GM06990 (cell line): ENCODE results near the gene SPRR2D.

Experiments used
- DNase-seq: peaks from one replicate; pipeline ENCODE4 v3.0.0-alpha.2; 2011; ENCODE audit not compliant: insufficient read length; ENCODE audit errors: extremely low read depth
- H3K27me3 ChIP-seq: replicated peaks from 2 replicates; pipeline ENCODE4 v1.6.0; 2011; ENCODE audit warnings: low read length; ENCODE audit not compliant: control insufficient read depth, insufficient read depth
- H3K36me3 ChIP-seq: 2 replicates; pipeline ENCODE4 v1.5.1; 2011; ENCODE audit warnings: low read length; ENCODE audit not compliant: control insufficient read depth, insufficient read depth
- H3K4me3 ChIP-seq: replicated peaks from 2 replicates; pipeline ENCODE4 v1.5.1; 2011; ENCODE audit warnings: low read depth, mild to moderate bottlenecking, control low read depth, low read length
- TF ChIP-seq, protein P1 (sequence below): IDR thresholded peaks from 2 replicates; pipeline ENCODE4 v1.5.1; 2011; ENCODE audit warnings: low read length, control low read depth, mild to moderate bottlenecking, inconsistent platforms; ENCODE audit not compliant: insufficient read depth, poor library complexity, severe bottlenecking

SPRR2D gene

DNA sequence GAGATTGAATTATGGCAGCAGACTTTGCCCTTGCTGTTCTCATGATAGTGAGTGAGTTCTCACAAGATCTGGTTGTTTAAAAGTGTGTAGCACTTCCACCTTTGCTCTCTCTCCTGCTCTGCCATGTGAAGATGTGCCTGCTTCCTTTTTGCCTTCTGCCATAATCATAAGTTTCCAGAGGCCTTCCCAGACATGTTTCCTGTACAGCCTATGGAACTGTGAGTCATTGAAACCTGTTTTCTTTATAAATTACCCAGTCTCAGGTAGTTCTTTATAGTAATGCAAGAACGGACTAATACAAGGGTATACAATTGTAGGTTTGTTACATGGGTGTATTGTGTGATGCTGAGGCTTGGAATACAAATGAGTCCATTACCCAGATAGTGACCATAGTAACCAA, 5.7 kb downstream of the SPRR2D start:
- Histone ChIP-seq H3K36me3 (no peaks in the 10 kb centered on the region), H3K4me3 (no peak overlapping the region), H3K27me3 (0 out of 2 replicates have a peak, but pooled peaks cover 1% of the 10 kb centered on the region)
- DNase-seq, result no peak
- TF ChIP-seq, protein P1, sequence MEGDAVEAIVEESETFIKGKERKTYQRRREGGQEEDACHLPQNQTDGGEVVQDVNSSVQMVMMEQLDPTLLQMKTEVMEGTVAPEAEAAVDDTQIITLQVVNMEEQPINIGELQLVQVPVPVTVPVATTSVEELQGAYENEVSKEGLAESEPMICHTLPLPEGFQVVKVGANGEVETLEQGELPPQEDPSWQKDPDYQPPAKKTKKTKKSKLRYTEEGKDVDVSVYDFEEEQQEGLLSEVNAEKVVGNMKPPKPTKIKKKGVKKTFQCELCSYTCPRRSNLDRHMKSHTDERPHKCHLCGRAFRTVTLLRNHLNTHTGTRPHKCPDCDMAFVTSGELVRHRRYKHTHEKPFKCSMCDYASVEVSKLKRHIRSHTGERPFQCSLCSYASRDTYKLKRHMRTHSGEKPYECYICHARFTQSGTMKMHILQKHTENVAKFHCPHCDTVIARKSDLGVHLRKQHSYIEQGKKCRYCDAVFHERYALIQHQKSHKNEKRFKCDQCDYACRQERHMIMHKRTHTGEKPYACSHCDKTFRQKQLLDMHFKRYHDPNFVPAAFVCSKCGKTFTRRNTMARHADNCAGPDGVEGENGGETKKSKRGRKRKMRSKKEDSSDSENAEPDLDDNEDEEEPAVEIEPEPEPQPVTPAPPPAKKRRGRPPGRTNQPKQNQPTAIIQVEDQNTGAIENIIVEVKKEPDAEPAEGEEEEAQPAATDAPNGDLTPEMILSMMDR, result no peak

DNA sequence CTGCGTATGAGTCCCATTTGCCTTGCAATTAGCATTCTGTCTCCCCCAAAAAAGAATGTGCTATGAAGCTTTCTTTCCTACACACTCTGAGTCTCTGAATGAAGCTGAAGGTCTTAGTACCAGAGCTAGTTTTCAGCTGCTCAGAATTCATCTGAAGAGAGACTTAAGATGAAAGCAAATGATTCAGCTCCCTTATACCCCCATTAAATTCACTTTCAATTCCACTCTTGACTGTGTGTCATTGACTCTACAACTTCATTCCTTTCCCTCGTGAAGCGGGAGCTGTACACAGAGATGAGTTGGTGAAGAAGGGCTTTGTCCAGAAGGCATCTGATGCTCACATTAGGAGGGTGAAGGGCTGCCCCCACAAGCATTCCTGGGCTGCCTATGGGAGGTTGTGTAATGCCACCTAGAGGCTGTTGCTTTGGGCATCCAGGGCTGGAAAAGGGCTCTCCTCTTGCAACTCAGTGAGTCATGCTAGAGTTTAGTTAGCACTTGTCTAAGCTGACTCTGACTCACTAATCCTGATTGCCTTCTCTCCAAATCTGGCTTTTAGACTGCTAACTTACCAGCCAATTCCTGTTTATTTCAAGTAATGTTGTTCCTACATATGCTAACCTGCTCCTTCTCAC, 8.1 kb downstream of the SPRR2D start:
- no peaks in the 10 kb centered on the region for H3K36me3 ChIP-seq
- DNase-seq, result no peak
- H3K27me3 ChIP-seq, result 0 out of 2 replicates have a peak, but pooled peaks cover 1% of the 10 kb centered on the region
- TF ChIP-seq, protein P1, result peak; percentile 46
- no peak overlapping the region for H3K4me3 ChIP-seq

DNA sequence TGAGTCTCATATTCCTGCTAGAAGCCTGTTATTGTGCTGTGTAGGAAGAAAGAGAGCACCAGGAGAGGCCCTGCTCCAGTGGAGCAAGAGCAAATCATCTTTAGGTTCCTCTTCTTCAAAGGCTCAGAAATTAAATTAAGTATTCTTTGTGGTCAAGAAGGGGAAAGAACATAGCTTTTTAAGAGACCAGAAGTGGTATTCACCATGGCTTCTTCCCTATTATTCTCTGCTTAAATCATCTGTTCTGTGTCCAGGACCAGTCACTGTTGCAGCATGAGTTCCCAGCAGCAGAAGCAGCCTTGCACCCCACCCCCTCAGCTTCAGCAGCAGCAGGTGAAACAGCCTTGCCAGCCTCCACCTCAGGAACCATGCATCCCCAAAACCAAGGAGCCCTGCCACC, 8.8 kb downstream of the SPRR2D start:
- H3K36me3 ChIP-seq, result no peaks in the 10 kb centered on the region
- H3K27me3 ChIP-seq, result 0 out of 2 replicates have a peak, but pooled peaks cover 1% of the 10 kb centered on the region
- no peak for DNase-seq
- TF ChIP-seq, protein P1, result no peak
- H3K4me3 ChIP-seq, result no peak overlapping the region

DNA sequence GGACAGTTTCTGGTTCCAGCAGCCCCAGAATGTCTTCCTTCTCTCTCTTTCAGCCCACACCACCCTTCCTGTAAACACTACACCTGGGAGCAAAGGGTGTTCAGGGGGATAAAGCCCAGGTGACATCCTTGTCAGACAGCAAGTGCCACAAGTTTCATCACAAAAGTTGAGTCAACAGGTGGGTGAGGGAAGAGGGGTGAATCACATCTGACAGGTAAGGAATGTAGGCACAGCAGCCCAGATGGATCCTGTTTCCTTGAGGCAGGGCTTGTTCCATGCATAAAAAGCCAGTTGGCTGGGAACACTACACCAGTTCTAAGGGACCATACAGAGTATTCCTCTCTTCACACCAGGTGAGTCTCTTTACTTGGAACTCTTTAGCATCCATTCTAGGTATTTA, 10.0 kb downstream of the SPRR2D start, which contains the start of gene SPRR1B:
SPRR1B (plus strand) TSS at position 309 of the 400 bp plus-strand sequence. CDS start 1,143 bp downstream, outside the sequence.
- H3K36me3 ChIP-seq, result no peaks in the 10 kb centered on the region
- H3K27me3 ChIP-seq, result 0 out of 2 replicates have a peak, but pooled peaks cover 1% of the 10 kb centered on the region
- TF ChIP-seq, protein P1, result no peak

DNA sequence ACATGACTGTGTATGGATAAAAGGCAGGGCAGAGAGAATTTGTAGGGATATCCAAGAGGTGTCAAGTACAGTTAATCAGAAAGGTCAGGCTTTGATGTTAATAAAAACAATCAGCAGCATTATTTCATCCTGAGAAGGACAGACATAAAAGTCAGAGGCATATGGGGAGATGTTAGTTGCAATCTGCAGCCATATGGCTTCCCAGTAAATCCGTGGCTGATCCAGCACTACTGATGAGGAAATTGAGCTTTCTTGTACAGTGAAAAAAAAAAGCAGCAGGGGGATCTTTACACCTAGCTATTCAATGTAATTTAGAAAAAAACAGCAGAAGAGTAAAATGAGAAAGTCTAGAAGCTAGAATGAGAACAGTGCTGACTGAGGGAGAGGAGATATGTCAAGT, 12.2 kb downstream of the SPRR2D start:
- H3K36me3 ChIP-seq, result no peaks in the 10 kb centered on the region
- DNase-seq, result no peak
- TF ChIP-seq, protein P1, result no peak
- H3K27me3 ChIP-seq, result no peaks in the 10 kb centered on the region
- H3K4me3 ChIP-seq, result no peak overlapping the region

More for the DNA sequence above, 10.0 kb downstream of the SPRR2D start, which contains the start of gene SPRR1B:
- no peak for DNase-seq
- H3K4me3 ChIP-seq, result no peak within 1 kb of the TSS
